ENCODE data around the gene LRWD1.

DNA sequence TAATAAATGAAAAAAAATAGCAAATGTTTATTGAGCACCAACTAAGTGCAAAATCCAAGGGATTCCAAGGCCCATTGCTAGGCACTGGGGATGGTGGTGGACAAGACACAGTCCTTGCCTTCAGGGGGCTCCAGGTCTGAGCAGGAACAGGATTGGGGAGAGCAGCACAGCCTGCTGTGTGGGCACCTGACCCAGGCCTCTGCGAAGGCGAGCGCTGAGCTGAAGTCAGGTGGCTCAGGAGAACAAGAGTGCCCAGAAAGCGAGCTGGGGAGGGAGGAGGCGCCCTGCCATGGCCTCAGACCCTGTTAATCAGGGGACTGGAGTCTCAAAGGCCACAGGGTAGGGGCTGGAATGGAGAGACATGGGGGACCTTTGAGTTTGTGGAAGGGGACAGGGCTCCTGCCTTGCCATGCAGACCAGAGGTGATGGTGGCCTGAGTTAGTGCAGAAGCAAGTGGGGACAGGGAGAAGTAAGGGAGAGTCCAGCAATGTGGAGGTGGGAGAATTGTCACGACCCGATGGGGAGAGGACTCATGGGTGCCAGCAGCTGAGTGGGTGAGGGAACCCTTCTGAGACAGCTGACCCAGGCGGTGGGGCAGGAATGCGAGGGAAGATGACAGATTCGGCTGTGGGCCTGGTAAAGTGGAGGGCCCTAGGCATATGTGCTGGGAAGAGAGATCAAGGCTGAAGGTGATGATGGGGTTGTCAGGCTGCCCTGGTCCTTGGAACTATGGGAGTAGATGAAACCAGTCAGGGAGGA lies 35.5 kb upstream of the LRWD1 start:
- TF ChIP-seq, protein P1, sequence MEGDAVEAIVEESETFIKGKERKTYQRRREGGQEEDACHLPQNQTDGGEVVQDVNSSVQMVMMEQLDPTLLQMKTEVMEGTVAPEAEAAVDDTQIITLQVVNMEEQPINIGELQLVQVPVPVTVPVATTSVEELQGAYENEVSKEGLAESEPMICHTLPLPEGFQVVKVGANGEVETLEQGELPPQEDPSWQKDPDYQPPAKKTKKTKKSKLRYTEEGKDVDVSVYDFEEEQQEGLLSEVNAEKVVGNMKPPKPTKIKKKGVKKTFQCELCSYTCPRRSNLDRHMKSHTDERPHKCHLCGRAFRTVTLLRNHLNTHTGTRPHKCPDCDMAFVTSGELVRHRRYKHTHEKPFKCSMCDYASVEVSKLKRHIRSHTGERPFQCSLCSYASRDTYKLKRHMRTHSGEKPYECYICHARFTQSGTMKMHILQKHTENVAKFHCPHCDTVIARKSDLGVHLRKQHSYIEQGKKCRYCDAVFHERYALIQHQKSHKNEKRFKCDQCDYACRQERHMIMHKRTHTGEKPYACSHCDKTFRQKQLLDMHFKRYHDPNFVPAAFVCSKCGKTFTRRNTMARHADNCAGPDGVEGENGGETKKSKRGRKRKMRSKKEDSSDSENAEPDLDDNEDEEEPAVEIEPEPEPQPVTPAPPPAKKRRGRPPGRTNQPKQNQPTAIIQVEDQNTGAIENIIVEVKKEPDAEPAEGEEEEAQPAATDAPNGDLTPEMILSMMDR (IDR thresholded peaks at IDR 0.05) = no peak
- no peak for TF ChIP-seq POLR2A (IDR thresholded peaks at IDR 0.05; ENCODE audit: low read length)
- TF ChIP-seq, protein P2, sequence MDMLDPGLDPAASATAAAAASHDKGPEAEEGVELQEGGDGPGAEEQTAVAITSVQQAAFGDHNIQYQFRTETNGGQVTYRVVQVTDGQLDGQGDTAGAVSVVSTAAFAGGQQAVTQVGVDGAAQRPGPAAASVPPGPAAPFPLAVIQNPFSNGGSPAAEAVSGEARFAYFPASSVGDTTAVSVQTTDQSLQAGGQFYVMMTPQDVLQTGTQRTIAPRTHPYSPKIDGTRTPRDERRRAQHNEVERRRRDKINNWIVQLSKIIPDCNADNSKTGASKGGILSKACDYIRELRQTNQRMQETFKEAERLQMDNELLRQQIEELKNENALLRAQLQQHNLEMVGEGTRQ (IDR thresholded peaks at IDR 0.05) = no peak
